ELR (cell line): Measurements from ENCODE around the gene MALT1.

Source experiments
- DNase-seq: peaks from one replicate; pipeline ENCODE4 v3.0.0-alpha.2; 2015; ENCODE audit warnings: low read depth

MALT1 gene

DNA sequence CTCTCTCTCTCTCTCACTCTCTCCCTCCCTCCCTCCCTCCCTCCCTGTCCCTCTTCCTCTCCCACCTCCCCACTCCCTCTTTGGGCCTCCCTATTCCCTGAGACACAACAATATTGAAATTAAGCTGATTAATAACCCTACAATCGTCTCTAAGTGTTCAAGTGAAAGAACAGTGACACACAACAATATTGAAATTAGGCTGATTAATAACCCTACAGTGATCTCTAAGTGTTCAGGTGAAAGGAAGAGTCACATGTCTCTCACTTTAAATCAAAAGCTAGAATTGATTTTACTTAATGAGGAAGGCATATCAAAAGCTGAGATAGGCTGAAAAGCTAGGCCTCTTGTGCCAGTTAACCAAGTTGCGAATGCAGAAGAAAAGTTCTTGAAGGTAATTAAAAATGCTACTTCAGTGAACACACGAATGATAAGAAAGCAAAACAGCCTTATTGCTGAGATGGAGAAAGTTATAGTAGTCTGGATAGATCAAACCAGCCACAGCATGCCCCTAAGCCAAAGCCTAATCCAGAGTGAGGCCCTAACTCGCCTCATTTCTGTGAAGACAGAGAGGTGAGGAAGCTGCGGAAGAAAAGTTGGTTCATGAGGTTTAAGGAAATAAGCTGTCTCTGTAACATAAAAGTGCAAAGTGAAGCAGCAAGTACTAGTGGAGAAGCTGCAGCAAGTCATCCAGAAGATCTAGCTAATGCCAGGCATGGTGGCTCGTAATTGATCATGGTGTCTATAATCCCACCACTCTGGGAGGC is 21.3 kb downstream of the MALT1 start:
- DNase-seq, result no peak

DNA sequence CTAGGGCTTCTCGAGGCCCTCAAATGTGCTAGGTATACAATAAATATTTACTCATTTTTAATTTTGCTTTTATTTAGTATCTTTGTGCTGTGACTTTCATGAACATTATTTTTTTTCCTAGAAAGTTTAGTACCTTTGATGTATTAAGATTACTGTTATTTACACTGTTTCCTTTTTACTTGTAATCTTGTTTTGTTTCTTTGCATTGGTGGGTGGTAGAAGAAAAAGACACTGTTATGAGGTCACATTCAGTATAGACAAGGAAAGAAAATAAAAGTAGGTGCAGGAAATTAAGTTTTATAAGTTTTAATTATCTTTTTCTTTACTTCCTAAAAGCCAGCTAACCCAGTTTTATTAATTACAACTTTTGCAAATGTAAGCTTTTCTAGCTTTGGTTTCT is 23.0 kb downstream of the MALT1 start:
- DNase-seq, result no peak

DNA sequence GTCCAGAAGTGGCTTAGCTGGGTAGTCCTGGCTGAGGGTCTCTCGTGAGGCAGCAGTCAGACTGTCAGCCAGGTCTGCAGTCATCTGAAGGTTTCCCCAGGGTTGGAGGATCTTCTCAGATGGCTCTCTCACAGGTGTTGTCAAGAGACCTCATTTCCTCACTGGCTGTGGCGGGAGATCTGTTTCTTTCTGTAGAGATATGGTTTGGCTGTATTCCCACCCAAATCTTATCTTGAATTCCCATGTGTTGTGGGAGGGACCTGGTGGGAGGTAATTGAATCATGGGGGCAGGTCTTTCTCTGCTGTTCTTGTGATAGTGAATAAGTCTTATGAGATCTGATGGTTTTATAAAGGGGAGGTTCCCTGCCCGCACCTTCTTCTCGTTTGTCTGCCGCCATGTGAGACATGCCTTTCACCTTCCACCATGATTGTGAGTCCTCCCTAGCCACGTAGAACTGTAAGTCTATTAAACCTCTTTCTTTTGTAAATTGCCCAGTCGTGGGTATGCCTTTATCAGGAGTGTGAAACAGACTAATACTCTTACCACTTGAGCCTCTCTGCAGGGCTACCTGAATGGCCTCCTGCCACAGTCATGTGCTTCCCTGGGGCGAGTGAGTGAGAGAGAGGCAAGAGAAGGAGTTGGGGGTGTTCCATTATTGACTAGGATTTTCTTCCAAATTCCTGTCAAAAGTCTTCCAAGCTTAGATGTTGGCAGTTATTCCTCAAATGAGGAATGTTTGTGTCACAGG is 23.6 kb downstream of the MALT1 start:
- no peak for DNase-seq

DNA sequence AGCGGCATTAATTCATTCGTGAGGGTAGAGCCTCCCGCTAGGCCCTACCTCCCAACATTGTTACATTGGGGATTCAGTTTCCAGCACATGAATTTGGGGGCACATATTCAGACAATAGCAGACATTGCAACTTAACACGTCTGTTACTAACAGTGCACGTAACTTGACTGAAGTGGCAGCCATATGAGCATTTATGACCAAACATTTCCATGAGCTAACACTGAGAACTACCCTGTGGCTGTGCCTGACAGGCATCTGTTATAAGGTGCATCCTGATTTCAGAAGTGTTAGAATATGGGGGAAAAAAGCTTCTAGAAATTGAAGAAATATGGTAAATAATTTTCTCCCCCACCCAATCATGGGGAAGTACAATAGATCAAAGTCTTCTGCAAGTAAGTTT is 24.5 kb downstream of the MALT1 start:
- DNase-seq, result no peak

DNA sequence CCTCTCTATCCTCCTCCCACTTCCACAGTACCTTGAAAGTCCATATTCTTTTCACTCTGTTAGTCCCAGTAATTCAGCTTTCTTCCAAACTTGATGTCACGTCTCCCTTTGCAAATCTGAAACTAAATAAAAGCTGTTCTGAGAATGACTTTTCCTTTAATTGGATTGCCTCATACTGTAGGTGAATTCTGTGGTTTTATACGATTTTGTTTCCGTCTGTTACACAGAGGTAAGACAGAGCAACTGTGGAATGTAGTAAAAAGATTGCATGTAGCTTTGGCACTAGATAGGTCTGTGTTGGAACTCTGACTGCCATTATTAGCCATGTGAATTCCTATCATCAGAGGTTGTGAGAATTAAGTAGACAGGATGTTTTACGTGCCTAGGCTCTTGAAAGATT is 25.9 kb downstream of the MALT1 start:
- DNase-seq, result no peak

DNA sequence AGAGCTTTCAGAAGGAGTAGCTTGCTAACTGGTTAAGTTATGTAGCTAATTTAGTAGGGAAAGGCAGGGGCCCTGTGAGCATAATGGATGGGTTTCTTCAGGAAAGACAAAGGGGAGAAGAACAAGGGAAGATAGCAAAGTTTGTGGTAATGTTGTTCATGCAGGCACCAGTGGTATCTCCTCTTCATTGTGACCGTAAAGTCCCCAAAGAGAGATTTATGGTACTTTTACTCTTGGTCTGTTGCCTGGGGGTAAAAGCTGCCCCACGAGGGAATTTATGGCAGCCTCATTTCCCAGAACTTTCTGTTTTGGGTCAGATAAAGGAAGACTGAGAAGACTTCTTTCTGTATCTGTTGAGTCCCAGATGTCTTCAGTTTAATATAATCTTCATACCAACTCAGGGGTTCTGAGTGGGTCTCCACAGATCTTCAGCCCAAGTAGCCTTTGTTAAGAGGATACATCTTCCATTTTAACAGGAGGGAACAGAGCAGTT is 27.5 kb downstream of the MALT1 start:
- DNase-seq, result no peak

DNA sequence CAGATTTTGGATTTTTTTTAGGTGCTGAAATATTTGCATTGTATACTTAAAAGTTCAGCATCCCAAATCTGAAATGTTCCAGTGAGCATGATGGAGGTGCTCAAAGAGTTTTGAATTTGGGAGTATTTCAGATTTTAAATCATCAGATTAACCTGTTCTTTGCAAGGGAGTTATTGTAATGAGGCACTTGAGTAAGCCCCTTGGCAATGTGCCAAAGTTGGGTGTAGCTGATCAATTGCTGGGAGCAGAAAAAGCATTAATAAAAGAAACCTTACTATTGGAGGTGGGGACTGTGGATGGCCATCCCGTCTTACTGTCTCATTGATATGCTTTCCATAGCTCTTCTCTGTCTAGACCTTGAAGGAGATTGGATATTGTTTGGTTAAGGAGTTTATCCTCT is 28.3 kb downstream of the MALT1 start:
- DNase-seq, result peak; percentile 20

- DNase-seq, result no peak
Measured at GRCh38 chr18:58700209-58700608, 28.9 kb downstream of the MALT1 start.

DNA sequence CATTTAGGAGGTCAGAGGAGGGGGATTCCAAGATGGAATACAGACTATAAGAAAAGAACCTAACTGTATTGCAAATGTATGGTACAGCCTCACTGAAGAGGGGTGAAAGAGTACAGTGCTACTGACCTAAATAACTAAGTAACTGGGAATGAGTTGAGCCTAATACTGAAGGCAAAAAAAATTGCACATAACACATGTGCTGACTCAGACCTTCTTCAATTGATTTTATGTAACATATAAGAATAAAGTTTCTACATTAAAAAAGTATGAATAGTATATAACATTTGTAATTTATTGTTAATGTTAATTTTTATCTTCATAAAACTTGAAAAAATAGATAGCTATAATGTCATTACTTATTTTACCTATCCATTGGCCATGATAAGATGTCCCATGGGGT is 41.7 kb downstream of the MALT1 start:
- DNase-seq, result no peak

DNA sequence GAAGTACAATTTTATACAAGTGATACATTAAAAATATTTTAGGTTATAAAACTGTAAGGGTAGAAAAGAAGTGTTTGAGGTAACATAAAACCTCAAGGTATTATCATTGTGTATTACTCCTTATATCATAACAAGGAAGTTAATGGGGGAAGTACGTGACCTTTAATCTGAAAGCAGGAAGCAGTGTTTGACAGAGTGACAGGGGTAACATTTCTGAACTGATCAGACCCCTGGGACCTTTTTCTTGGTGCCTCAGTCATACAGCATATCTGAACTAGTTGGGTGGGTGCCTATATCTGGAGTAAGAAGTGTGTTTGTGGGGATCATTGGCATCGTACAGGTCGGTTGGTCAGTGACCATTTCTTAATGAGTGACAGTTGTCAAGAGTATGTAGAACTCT is 43.0 kb downstream of the MALT1 start:
- no peak for DNase-seq

DNA sequence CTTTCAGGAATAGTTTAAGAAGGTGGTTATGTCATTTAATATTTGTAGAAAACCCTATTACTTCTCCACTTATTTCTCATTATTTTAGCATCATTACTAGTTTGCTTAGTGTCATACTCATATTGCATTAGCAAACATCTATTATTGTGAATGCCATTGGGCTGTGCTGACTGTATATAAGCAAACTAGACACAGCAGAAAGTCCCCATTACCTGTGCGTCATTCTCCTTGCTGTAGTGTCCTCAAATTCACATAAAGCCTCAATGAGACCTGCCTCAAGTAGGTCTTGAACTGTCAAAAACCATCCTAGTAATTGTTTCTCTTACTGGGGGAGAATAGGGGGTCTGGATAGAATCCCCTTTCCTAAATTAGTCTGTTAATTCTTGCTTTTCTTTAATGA is 43.6 kb downstream of the MALT1 start:
- no peak for DNase-seq

DNA sequence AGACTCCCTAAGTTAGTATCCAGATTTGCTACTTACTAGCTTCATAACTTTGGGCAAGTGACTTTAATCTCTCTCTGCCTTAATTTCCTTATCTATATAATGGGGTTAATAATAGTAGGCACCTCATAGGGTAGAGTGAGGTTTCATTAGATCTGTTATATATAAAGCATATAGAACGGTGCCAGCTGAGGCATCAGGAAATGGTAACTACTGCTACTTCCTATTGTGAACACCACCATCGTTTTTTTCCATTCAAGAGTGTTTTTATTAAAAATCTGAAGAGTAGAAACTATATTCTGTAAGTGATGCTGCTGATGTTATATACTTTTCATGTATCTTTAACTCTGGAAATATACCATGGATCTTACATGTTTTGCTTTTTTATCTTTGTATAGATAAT is 44.3 kb downstream of the MALT1 start:
- no peak for DNase-seq

DNA sequence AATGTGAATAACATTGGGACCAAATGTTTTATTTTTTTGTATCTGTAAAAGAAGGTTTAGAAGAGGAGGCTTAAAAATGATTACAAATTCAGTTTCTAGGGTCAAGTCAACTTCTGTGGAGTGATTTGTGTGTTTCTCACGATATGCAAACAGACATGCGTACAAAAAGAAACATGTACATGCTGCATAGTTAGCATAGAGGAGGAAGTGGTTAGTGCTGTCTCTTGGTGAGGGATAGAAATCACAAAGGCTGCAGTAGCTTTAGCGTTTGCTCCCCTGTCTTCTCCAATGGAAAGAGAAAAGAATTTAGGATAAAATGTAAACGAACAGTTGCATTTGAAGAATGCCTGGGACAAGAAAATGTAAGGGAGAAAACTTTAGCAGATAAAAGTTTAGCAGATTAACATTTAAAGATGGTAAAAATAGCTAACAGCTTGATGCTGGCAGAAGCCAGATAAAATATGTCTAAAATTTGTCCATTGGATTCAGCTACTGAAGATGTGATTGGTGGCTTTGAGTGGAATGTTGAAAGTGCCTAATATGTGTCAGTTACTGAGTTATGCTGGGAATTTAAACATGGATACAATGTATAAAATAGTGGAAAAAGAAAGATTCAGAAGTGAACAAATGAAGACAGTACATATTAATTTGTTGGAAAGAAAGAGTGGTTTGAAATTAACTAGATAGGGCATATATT is 44.9 kb downstream of the MALT1 start:
- no peak for DNase-seq

DNA sequence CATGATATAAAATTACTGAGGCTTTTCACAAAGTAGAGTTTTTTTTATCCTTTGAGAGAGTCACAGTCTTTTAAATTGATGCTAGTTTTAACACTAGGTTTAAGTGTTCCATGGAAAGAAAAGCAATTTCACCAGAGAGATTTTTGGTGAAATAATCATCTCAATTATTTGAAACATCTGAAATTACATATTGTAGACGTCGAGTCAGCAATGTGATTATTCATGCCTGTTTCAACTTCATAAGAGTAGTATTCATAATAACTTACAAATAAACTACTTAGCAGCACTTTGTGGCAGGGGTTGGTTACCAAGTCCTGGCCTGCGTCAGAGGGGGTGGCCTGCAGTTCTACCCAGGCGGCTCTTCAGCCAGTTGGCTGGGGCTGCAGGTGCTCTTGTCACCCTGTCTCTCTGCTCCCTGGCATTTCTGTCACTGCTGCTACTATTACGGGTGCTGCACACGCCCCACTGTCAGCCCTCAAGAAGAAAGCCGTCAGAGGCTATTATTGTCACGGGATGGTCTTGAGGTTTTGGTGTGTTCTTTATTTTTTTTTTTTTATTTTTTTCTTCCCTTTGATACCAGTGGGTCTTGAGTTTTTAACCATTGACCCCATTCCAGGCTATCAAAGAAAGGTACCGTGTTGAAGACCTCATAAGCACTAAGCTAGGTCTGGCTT is 50.4 kb downstream of the MALT1 start:
- no peak for DNase-seq

GRCh38 chr18:58723810-58724602 is 52.7 kb downstream of the MALT1 start:
- peak; percentile 11 for DNase-seq

GRCh38 chr18:58726671-58727070 is 55.4 kb downstream of the MALT1 start:
- no peak for DNase-seq

DNA sequence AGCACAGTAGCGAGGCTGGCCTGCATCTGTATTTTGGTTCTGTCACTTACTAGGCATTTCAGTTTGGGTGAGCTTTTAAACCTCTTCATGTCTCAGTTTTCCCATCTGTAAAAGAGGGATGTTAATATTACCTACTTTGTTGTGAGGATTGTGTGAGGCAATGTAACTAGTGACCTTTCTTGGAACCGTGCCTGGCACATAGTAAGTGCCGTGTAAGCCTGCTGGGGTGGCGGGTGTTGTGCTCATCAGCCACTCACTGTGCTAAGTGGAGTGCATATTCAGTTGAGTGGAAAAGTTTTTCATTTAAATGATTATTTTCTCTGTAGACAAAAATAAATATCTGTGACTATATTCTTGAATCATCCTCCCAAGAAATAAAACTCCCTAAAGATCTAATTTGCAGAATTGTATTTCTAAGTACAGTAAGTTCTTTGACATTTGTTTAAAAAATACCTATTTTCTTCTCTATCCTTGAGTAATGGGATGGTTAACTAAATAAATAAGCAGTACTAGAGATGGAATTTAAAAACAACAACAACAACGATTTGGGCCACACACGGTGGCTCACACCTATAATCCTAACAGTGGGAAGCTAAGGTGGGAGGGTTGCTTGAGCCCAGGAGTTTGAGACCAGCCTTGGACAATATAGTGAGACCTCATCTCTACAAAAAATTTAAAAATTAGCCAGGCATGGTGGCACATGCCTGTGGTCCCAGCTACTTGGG is 56.7 kb downstream of the MALT1 start:
- DNase-seq, result no peak

GRCh38 chr18:58728719-58729118 is 57.5 kb downstream of the MALT1 start:
- DNase-seq, result no peak

GRCh38 chr18:58730618-58731017 is 59.4 kb downstream of the MALT1 start:
- DNase-seq, result no peak

DNA sequence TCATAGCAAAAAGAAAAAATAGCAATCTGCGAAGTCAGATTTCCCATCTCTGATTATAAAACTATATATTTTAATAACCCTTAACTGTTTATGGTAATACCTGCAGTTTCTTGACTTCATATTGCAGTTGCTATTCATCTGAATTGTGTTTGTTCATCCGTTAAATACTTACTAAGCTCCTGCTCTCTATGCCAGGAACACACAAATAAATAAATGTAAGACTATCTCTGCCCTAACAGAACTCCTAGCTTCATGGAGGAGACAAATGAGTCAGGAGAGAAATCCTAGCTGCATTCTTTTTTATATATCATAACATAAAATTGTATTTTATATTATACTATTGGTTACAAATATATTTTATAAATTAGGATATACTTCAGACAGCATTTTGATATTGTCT is 61.2 kb downstream of the MALT1 start:
- DNase-seq, result no peak

DNA sequence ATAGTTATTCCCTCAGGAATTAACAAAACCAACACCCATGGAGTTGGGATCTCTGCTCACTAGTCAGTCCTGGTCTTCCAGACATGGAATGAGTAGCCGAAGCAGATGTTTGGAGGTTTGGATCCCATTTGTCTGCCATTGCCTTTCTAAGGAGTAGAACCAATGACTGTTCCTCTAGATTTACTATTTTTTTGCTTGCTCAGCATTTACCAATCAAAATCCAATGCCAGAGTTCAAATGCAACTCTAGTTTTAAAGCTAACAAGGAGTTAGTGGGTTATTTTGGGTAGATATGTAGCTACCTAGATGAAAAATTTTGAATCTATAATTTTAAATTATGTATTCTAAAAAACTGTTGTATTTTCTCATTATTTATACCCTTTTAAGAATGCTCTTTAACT is 62.6 kb downstream of the MALT1 start:
- no peak for DNase-seq
